Panc1 (cell line): ENCODE measurements around the gene SMG6. TPM values are rescaled to one million over a fixed set of nuclear protein-coding genes. Genes with fewer than 3 reads are reported as not detected.

ENCODE experiments used
- ATAC-seq: fragments of 200-7000 bp; cut with Tn5 transposase; 2 replicates; pipeline ENCODE4 v1.9.1; 2020; ENCODE audit warnings: mild to moderate bottlenecking, moderate library complexity
- BruUV-seq: library from RNA; stranded (reverse); fragments of 400-500 nt; replicated peaks from 2 replicates; lab custom pipeline; 2021; lab: Mats Ljungman, UMichigan
- CTCF ChIA-PET: fragments of 300-600 bp; sonication (Branson Sonifier 250); formaldehyde crosslinking; loops from one replicate; lab custom pipeline; 2022; ENCODE audit warnings: antibody characterized with exemption; lab: Charles Lee
- POLR2A ChIA-PET: fragments of 300-600 bp; sonication (Branson Sonifier 250); formaldehyde crosslinking; loops from one replicate; lab custom pipeline; 2022; ENCODE audit warnings: antibody characterized with exemption; lab: Charles Lee
- DNase-seq: peaks from one replicate; pipeline ENCODE4 v3.0.0-alpha.2; 2010; ENCODE audit warnings: low read depth, low spot score
- H3K27ac ChIP-seq: 2 replicates; pipeline ENCODE4 v1.5.1; 2011; ENCODE audit warnings: mild to moderate bottlenecking, low read length, inconsistent platforms
- H3K27me3 ChIP-seq: fragments of 200-500 bp; sonication (Bioruptor generic); 2 replicates; pipeline ENCODE4 v1.6.0; 2014; ENCODE audit warnings: low read length, inconsistent platforms; ENCODE audit not compliant: control insufficient read depth, insufficient read depth
- H3K36me3 ChIP-seq: fragments of 200-500 bp; sonication (Bioruptor generic); 2 replicates; pipeline ENCODE4 v1.5.1; 2014; ENCODE audit warnings: inconsistent platforms, mild to moderate bottlenecking, low read length, moderate library complexity; ENCODE audit not compliant: control insufficient read depth, insufficient read depth
- H3K4me1 ChIP-seq: 2 replicates; pipeline ENCODE4 v1.5.1; 2011; ENCODE audit warnings: inconsistent platforms, mild to moderate bottlenecking, low read length, moderate library complexity; ENCODE audit not compliant: control insufficient read depth, insufficient read depth
- H3K4me3 ChIP-seq, 2 experiments: 2 replicates each; pipeline ENCODE4 v1.5.1; 2011 to 2012; ENCODE audit warnings: low read depth in 2 of 2, low read length in 2 of 2, mild to moderate bottlenecking in 2 of 2, inconsistent platforms in 1 of 2, moderate library complexity in 1 of 2
- H3K9me3 ChIP-seq: fragments of 200-500 bp; sonication (Bioruptor generic); 2 replicates; pipeline ENCODE4 v1.5.1; 2014; ENCODE audit warnings: low read depth, mild to moderate bottlenecking, inconsistent platforms, low read length, moderate library complexity; ENCODE audit not compliant: control insufficient read depth, insufficient read depth
- CTCF ChIP-seq: fragments of 450-650 bp; IDR thresholded peaks from 2 replicates; pipeline ENCODE4 v1.5.1; 2017; ENCODE audit warnings: mild to moderate bottlenecking
- POLR2AphosphoS5 ChIP-seq: IDR thresholded peaks from 2 replicates; pipeline ENCODE4 v1.6.1; 2012; ENCODE audit warnings: mild to moderate bottlenecking, low read depth, low read length, moderate library complexity
- REST ChIP-seq, 2 experiments: IDR thresholded peaks; 2 replicates each; pipeline ENCODE4 v1.6.1; 2011 to 2012; ENCODE audit warnings: low read depth in 2 of 2, control low read depth in 1 of 2, low read length in 1 of 2, mild to moderate bottlenecking in 1 of 2, moderate library complexity in 1 of 2; ENCODE audit not compliant: insufficient read depth in 1 of 2
- SIN3A ChIP-seq: IDR thresholded peaks from 2 replicates; pipeline ENCODE4 v1.6.1; 2012; ENCODE audit warnings: low read depth, mild to moderate bottlenecking, low read length, moderate library complexity, borderline replicate concordance; ENCODE audit not compliant: insufficient read depth
- TCF7L2 ChIP-seq: IDR thresholded peaks from 2 replicates; pipeline ENCODE4 v1.6.1; 2011; ENCODE audit warnings: mild to moderate bottlenecking, low read depth, low read length, inconsistent platforms
- in situ Hi-C: cut with HindIII; loops from 2 replicates; pipeline ENCODE4 v1.10.0; 2016; ENCODE audit warnings: low sequenced_read_pairs, low pct_unique_long_range_greater_than_20kb
- intact Hi-C: fragments of 100-400 bp; cut with micrococcal nuclease; formaldehyde crosslinking; loops from one replicate; pipeline ENCODE4 v1.10.0; 2022; ENCODE audit not compliant: unreplicated experiment
- total RNA-seq: library from RNA; stranded (reverse); gene quantifications from one replicate; pipeline ENCODE4 v1.2.1, GENCODE V29; 2021; ENCODE audit not compliant: unreplicated experiment

Gene SMG6
- total RNA-seq, 1 experiment from 2014 or later: 17.8 TPM

GRCh38 chr17:2267354-2267753, 36.2 kb downstream of the SMG6 start:
- no peaks in the 10 kb centered on the region for H3K4me1 ChIP-seq
- H3K36me3 ChIP-seq: no peaks in the 10 kb centered on the region
- DNase-seq (no peak), ATAC-seq (no peak)
- no peaks in the 10 kb centered on the region for H3K27me3 ChIP-seq
- in situ Hi-C loops (no loop called here), intact Hi-C loops (no loop called here)
- CTCF ChIA-PET: no interaction called here
- no TSS peak for BruUV-seq
- H3K9me3 ChIP-seq: no peaks in the 10 kb centered on the region
- H3K4me3 ChIP-seq: no peak overlapping the region
- H3K27ac ChIP-seq: no peak overlapping the region
- TF ChIP-seq SIN3A (no peak), REST (IDR thresholded peaks at IDR 0.05; ENCODE audit: insufficient read depth in 1 of 2, low read depth in 2 of 2, low read length in 1 of 2) (no peak), TCF7L2 (no peak), POLR2AphosphoS5 (no peak), CTCF (no peak)
- POLR2A ChIA-PET: no interaction called here

- DNase-seq (no peak), ATAC-seq (no peak)
- Histone ChIP-seq H3K4me3 (no peak overlapping the region), H3K9me3 (no peaks in the 10 kb centered on the region), H3K27me3 (no peaks in the 10 kb centered on the region), H3K27ac (no peak overlapping the region), H3K4me1 (no peaks in the 10 kb centered on the region), H3K36me3 (no peaks in the 10 kb centered on the region)
- BruUV-seq: no TSS peak
- POLR2A ChIA-PET: no interaction called here
- CTCF ChIA-PET: no interaction called here
- intact Hi-C loops (no loop called here), in situ Hi-C loops (no loop called here)
- TF ChIP-seq TCF7L2 (no peak), REST (IDR thresholded peaks at IDR 0.05; ENCODE audit: insufficient read depth in 1 of 2, low read depth in 2 of 2, low read length in 1 of 2) (no peak), POLR2AphosphoS5 (no peak), CTCF (no peak), SIN3A (no peak)
These were observed 36.7 kb downstream of the SMG6 start for GRCh38 chr17:2266865-2267228.
